Astrocyte (in vitro differentiated cells and primary cell): ENCODE measurements around the gene NDUFA9. TPM values are rescaled to one million over a fixed set of nuclear protein-coding genes. Genes with fewer than 3 reads are reported as not detected.

Experiments
- DNase-seq: peaks from one replicate; pipeline ENCODE4 v3.0.0-alpha.2; 2010; ENCODE audit warnings: low read depth
- FAIRE-seq: peaks from 2 replicates; lab custom pipeline; 2011; peaks lifted over from hg19 to GRCh38; lab: Jason Lieb, UNC
- H2AFZ ChIP-seq: 2 replicates; pipeline ENCODE4 v1.6.0; 2012; ENCODE audit warnings: low read depth, low read length, inconsistent platforms
- H3K27ac ChIP-seq: 2 replicates; pipeline ENCODE4 v1.5.1; 2011; ENCODE audit warnings: low read depth, low read length, inconsistent platforms
- H3K27me3 ChIP-seq: 2 replicates; pipeline ENCODE4 v1.6.0; 2011; ENCODE audit warnings: low read length, inconsistent platforms; ENCODE audit not compliant: insufficient read depth
- H3K36me3 ChIP-seq: 2 replicates; pipeline ENCODE4 v1.5.1; 2011; ENCODE audit warnings: low read length, inconsistent platforms; ENCODE audit not compliant: insufficient read depth
- H3K4me1 ChIP-seq: 2 replicates; pipeline ENCODE4 v1.5.1; 2011; ENCODE audit warnings: low read length, inconsistent platforms; ENCODE audit not compliant: insufficient read depth
- H3K4me2 ChIP-seq: 2 replicates; pipeline ENCODE4 v1.6.0; 2012; ENCODE audit warnings: low read length, inconsistent platforms
- H3K4me3 ChIP-seq: 2 replicates; pipeline ENCODE4 v1.5.1; 2011; ENCODE audit warnings: low read depth, mild to moderate bottlenecking, low read length, inconsistent platforms; ENCODE audit not compliant: insufficient read depth
- H3K79me2 ChIP-seq: 2 replicates; pipeline ENCODE4 v1.6.0; 2012; ENCODE audit warnings: mild to moderate bottlenecking, low read length, inconsistent platforms; ENCODE audit not compliant: insufficient read depth
- H3K9ac ChIP-seq: 2 replicates; pipeline ENCODE4 v1.6.0; 2012; ENCODE audit warnings: mild to moderate bottlenecking, low read length, inconsistent platforms
- H3K9me3 ChIP-seq: 2 replicates; pipeline ENCODE4 v1.5.1; 2012; ENCODE audit warnings: low read depth, mild to moderate bottlenecking, low read length, inconsistent platforms; ENCODE audit not compliant: insufficient read depth
- H4K20me1 ChIP-seq: 2 replicates; pipeline ENCODE4 v1.6.0; 2012; ENCODE audit warnings: low read length, inconsistent platforms; ENCODE audit not compliant: insufficient read depth
- H3K27ac Mint-ChIP-seq: one replicate; pipeline ENCODE4 v1.8.0; 2021; ENCODE audit warnings: mild to moderate bottlenecking, mixed read lengths; ENCODE audit not compliant: unreplicated experiment
- H3K27me3 Mint-ChIP-seq: one replicate; pipeline ENCODE4 v1.8.0; 2021; ENCODE audit warnings: low read depth, mixed read lengths; ENCODE audit not compliant: unreplicated experiment
- H3K36me3 Mint-ChIP-seq: one replicate; pipeline ENCODE4 v1.8.0; 2021; ENCODE audit warnings: low read depth, mixed read lengths; ENCODE audit not compliant: unreplicated experiment
- H3K4me1 Mint-ChIP-seq: one replicate; pipeline ENCODE4 v1.8.0; 2021; ENCODE audit warnings: low read depth, mixed read lengths; ENCODE audit not compliant: unreplicated experiment
- H3K4me3 Mint-ChIP-seq: one replicate; pipeline ENCODE4 v1.8.0; 2021; ENCODE audit warnings: mild to moderate bottlenecking, moderate library complexity, mixed read lengths; ENCODE audit not compliant: unreplicated experiment
- H3K9me3 Mint-ChIP-seq: one replicate; pipeline ENCODE4 v1.8.0; 2021; ENCODE audit warnings: mild to moderate bottlenecking, mixed read lengths; ENCODE audit not compliant: unreplicated experiment
- CTCF ChIP-seq: IDR thresholded peaks from 2 replicates; pipeline ENCODE4 v1.5.1; 2011; ENCODE audit warnings: low read depth, mild to moderate bottlenecking, inconsistent platforms, low read length, moderate library complexity; ENCODE audit not compliant: insufficient read depth
- EZH2 ChIP-seq: IDR thresholded peaks from 2 replicates; pipeline ENCODE4 v1.6.1; 2012; ENCODE audit warnings: mild to moderate bottlenecking, low read length, inconsistent platforms; ENCODE audit not compliant: insufficient read depth
- total RNA-seq: library from RNA; stranded (reverse); gene quantifications from 2 replicates; pipeline ENCODE4 v1.2.1, GENCODE V29; 2021

Gene NDUFA9
- total RNA-seq, 1 donor from 2014 or later, result 101 TPM

- Mint-ChIP-seq H3K27ac (no peak overlapping the region), H3K4me1 (peaks cover 6% of the 10 kb centered on the region), H3K36me3 (peaks cover 5% of the 10 kb centered on the region), H3K27me3 (no peaks in the 10 kb centered on the region), H3K9me3 (peaks cover 3% of the 10 kb centered on the region), H3K4me3 (no peak overlapping the region)
- no peak for FAIRE-seq
- no peak overlapping the region for H2AFZ ChIP-seq
- no peaks in the 10 kb centered on the region for H3K9me3 ChIP-seq
- H3K27me3 ChIP-seq, result no peaks in the 10 kb centered on the region
- no peak overlapping the region for H3K9ac ChIP-seq
- no peak overlapping the region for H3K4me3 ChIP-seq
- no peaks in the 10 kb centered on the region for H3K4me1 ChIP-seq
- H4K20me1 ChIP-seq, result no peaks in the 10 kb centered on the region
- TF ChIP-seq CTCF (no peak), EZH2 (no peak)
- H3K36me3 ChIP-seq, result peaks cover 12% of the 10 kb centered on the region
- H3K4me2 ChIP-seq, result no peak overlapping the region
- DNase-seq, result no peak
- no peaks in the 10 kb centered on the region for H3K79me2 ChIP-seq
- no peak overlapping the region for H3K27ac ChIP-seq
Observed at GRCh38 chr12:4679711-4680110, 30.8 kb downstream of the NDUFA9 start.

GRCh38 chr12:4681732-4682131 is 32.8 kb downstream of the NDUFA9 start:
- H3K27me3 ChIP-seq, result no peaks in the 10 kb centered on the region
- H3K36me3 Mint-ChIP-seq, result peaks cover 12% of the 10 kb centered on the region
- no peak for FAIRE-seq

More at GRCh38 chr12:4681732-4682131, 32.8 kb downstream of the NDUFA9 start:
- Histone ChIP-seq H3K27ac (no peak overlapping the region), H3K36me3 (peaks cover 20% of the 10 kb centered on the region), H4K20me1 (no peaks in the 10 kb centered on the region), H3K9me3 (no peaks in the 10 kb centered on the region), H2AFZ (no peak overlapping the region), H3K9ac (no peak overlapping the region), H3K4me1 (no peaks in the 10 kb centered on the region), H3K4me3 (no peak overlapping the region), H3K79me2 (no peaks in the 10 kb centered on the region), H3K4me2 (no peak overlapping the region)
- Mint-ChIP-seq H3K4me3 (no peak overlapping the region), H3K27ac (no peak overlapping the region), H3K4me1 (peaks cover 6% of the 10 kb centered on the region), H3K9me3 (peaks cover 2% of the 10 kb centered on the region), H3K27me3 (no peaks in the 10 kb centered on the region)
- DNase-seq, result no peak
- TF ChIP-seq CTCF (no peak), EZH2 (no peak)
